ENCODE data around the gene ECM1.

GRCh38 chr1:150479927-150480352 lies 28.0 kb upstream of the ECM1 start:
- TF ChIP-seq POLR2AphosphoS5 (IDR thresholded peaks at IDR 0.05; ENCODE audit: insufficient read depth, low read depth, low read length), result no peak
- TF ChIP-seq EZH2 (IDR thresholded peaks at IDR 0.05; ENCODE audit: borderline replicate concordance, low read depth, low read length, severe bottlenecking), result no peak
- TF ChIP-seq POLR2A (IDR thresholded peaks at IDR 0.05; ENCODE audit: low read depth, low read length), result no peak
- no peak for TF ChIP-seq JUN (IDR thresholded peaks at IDR 0.05; ENCODE audit: borderline replicate concordance, insufficient read depth, insufficient read length, low read depth)
- TF ChIP-seq CTCF (IDR thresholded peaks at IDR 0.05; ENCODE audit: extremely low read depth in 1 of 2, insufficient read depth in 1 of 2, low read depth in 1 of 2, low read length in 2 of 2), result no peak
- TF ChIP-seq, protein P1, sequence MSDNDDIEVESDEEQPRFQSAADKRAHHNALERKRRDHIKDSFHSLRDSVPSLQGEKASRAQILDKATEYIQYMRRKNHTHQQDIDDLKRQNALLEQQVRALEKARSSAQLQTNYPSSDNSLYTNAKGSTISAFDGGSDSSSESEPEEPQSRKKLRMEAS (IDR thresholded peaks at IDR 0.05; ENCODE audit: insufficient read depth, insufficient read length), result no peak
- TF ChIP-seq MYC (IDR thresholded peaks at IDR 0.05; ENCODE audit: low read depth, low read length), result no peak
